Mesothelial cell of epicardium (in vitro differentiated cells): ENCODE results near the gene PLAAT3. TPM values are rescaled to one million over a fixed set of nuclear protein-coding genes. Genes with fewer than 3 reads are reported as not detected.
"Not testable (repeated sequence)": the region's sequence is repeated elsewhere in the genome, so short reads cannot be mapped to it uniquely, and the experiment has no call there.

Experiments
- DNase-seq, 2 experiments: peaks; one replicate each; pipeline ENCODE4 v3.0.0; 2021; ENCODE audit warnings: low spot score in 2 of 2; ENCODE audit not compliant: unreplicated experiment in 2 of 2
- H3K27ac Mint-ChIP-seq: 2 replicates; pipeline ENCODE4 v1.8.0; 2021; ENCODE audit warnings: mixed read lengths
- H3K27me3 Mint-ChIP-seq: 2 replicates; pipeline ENCODE4 v1.8.0; 2021; ENCODE audit warnings: low read depth, mixed read lengths
- H3K36me3 Mint-ChIP-seq: 2 replicates; pipeline ENCODE4 v1.8.0; 2021; ENCODE audit warnings: mixed read lengths
- H3K4me1 Mint-ChIP-seq: 2 replicates; pipeline ENCODE4 v1.8.0; 2021; ENCODE audit warnings: mixed read lengths
- H3K4me3 Mint-ChIP-seq: 2 replicates; pipeline ENCODE4 v1.8.0; 2021; ENCODE audit warnings: mild to moderate bottlenecking, moderate library complexity, mixed read lengths
- H3K9me3 Mint-ChIP-seq: 2 replicates; pipeline ENCODE4 v1.8.0; 2021; ENCODE audit warnings: mixed read lengths
- total RNA-seq: library from RNA; stranded (reverse); gene quantifications from 3 replicates; pipeline ENCODE4 v1.2.1, GENCODE V29; 2021
- TF ChIP-seq, protein P1 (sequence below): fragments of 200-600 bp; sonication (generic); IDR thresholded peaks from one replicate; pipeline ENCODE4 v1.5.0; 2021; ENCODE audit warnings: antibody characterized with exemption; ENCODE audit not compliant: unreplicated experiment

PLAAT3 gene
- total RNA-seq, 1 donor from 2014 or later: 1.5 TPM

DNA sequence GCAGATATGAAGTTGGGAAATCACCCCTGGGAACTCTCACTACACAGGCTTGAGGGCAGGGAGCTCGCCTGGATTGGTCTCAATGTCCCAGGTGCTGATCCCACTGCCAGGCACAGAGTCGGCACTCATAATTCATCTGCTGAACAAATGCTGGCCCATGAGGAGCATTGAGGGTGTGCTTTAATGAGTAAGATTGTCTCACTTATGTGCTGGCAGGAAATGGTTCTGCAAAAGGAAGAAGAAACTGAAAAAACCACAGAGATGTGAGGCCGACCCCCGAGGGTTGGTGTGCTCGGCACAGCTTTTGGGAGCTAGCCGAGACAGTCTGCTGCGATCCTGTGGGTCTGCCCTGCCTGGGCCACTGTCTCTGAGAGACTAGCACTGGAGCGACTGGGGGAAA, 60.5 kb downstream of the PLAAT3 start:
- Mint-ChIP-seq H3K36me3 (no peaks in the 10 kb centered on the region), H3K4me3 (no peak overlapping the region), H3K27me3 (no peaks in the 10 kb centered on the region), H3K9me3 (no peaks in the 10 kb centered on the region), H3K27ac (no peak overlapping the region), H3K4me1 (peaks cover 12% of the 10 kb centered on the region)
- TF ChIP-seq, protein P1, sequence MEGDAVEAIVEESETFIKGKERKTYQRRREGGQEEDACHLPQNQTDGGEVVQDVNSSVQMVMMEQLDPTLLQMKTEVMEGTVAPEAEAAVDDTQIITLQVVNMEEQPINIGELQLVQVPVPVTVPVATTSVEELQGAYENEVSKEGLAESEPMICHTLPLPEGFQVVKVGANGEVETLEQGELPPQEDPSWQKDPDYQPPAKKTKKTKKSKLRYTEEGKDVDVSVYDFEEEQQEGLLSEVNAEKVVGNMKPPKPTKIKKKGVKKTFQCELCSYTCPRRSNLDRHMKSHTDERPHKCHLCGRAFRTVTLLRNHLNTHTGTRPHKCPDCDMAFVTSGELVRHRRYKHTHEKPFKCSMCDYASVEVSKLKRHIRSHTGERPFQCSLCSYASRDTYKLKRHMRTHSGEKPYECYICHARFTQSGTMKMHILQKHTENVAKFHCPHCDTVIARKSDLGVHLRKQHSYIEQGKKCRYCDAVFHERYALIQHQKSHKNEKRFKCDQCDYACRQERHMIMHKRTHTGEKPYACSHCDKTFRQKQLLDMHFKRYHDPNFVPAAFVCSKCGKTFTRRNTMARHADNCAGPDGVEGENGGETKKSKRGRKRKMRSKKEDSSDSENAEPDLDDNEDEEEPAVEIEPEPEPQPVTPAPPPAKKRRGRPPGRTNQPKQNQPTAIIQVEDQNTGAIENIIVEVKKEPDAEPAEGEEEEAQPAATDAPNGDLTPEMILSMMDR: no peak
- DNase-seq: no peak

DNA sequence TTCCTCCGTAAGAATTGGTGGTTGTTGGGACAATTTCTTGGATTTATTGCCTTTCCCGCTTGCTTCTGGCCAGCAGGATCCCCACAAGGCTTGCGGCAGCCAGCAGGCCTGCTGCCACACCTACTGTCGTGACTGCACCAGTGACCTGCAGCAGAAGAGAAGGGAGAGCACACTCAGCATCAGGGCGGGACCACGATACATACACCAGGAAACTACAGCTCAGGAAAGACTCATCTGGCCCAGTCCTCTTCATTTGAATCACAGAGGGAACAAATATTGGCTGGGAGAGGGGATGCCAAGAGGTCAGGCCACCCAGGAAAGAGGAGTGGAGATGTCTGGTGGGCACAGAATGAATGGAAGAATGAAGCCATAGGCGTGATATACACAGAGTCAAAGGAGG, 61.3 kb downstream of the PLAAT3 start:
- Mint-ChIP-seq H3K4me1 (peaks cover 12% of the 10 kb centered on the region), H3K27me3 (no peaks in the 10 kb centered on the region), H3K36me3 (no peaks in the 10 kb centered on the region), H3K4me3 (no peak overlapping the region), H3K9me3 (no peaks in the 10 kb centered on the region), H3K27ac (no peak overlapping the region)
- TF ChIP-seq, protein P1: no peak
- no peak for DNase-seq

DNA sequence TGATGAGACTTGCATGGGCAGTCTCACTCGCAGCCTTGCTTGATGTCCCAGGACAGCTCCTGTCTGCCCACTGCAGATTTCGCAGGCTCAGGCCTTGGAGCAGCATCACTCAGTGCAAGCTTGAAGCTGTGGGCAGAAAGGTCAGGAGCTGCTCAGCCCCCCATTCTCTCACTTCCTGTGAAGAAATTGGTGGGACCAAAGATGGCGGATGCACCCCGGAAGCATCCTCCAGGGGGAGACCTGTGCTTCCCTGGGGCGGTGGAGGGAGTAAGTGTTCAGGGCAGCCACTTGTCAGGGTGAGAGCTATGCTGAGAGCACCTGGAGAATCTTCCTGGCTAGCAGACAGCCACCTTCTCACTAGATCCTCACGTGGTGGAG, 62.4 kb downstream of the PLAAT3 start:
- DNase-seq: no peak

DNA sequence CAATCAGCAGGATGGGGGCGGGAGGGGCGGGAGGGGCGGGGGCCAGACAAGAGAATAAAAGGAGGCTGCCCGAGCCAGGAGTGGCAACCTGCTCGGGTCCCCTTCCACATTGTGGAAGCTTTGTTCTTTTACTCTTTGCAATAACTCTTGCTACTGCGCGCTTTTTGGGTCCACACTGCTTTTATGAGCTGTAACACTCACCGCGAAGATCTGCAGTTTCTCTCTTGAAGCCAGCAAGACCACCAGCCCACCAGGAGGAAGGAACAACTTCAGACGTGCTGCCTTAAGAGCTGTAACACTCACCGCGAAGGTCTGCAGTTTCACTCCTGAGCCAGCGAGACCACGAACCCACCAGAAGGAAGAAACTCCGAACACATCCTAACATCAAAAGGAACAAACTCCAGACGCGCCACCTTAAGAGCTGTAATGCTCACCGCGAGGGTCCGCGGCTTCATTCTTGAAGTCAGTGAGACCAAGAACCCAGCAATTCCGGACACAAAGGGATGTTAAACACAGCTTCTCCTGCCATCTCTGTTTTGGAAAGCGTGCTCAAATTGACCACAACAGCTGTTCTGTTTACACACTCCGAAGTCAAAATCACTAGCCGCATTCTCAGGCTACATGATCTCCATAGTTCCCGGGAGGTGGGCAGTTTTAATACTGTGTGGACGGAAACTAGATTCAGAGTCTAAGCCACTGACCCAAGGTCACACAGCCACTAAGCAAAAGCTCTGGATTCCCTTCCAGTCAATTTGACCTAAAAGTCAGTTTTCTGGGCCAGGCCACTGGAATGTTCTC, 62.9 kb downstream of the PLAAT3 start:
- Mint-ChIP-seq H3K27ac (no peak overlapping the region), H3K27me3 (no peaks in the 10 kb centered on the region), H3K4me1 (peaks cover 7% of the 10 kb centered on the region), H3K36me3 (no peaks in the 10 kb centered on the region), H3K4me3 (no peak overlapping the region), H3K9me3 (no peaks in the 10 kb centered on the region)
- TF ChIP-seq, protein P1: no peak
- DNase-seq: no peak

More for the DNA sequence above, 62.4 kb downstream of the PLAAT3 start:
- H3K4me3 Mint-ChIP-seq: no peak overlapping the region
- no peak overlapping the region for H3K27ac Mint-ChIP-seq
- H3K27me3 Mint-ChIP-seq: no peaks in the 10 kb centered on the region
- H3K4me1 Mint-ChIP-seq: peaks cover 11% of the 10 kb centered on the region
- no peaks in the 10 kb centered on the region for H3K9me3 Mint-ChIP-seq
- TF ChIP-seq, protein P1: no peak
- no peaks in the 10 kb centered on the region for H3K36me3 Mint-ChIP-seq

DNA sequence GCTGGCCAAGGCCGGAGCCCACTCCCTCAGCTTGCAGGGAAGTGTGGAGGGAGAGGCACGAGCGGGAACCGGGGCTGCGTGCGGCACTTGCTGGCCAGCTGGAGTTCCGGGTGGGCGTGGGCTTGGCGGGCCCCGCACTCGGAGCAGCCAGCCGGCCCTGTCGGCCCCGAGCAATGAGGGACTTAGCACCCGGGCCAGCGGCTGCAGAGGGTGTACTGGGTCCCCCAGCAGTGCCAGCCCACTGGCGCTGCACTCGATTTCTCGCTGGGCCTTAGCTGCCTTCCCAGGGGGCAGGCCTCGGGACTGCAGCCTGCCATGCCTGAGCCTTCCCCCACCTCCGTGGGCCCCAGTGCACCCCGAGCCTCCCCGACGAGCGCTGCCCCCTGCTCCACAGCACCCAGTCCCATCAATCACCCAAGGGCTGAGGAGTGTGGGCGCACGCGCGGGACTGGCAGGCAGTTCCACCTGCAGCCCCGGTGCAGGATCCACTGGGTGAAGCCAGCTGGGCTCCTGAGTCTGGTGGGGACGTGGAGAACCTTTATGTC, 64.0 kb downstream of the PLAAT3 start:
- not testable (repeated sequence) for H3K36me3 Mint-ChIP-seq, H3K27me3 Mint-ChIP-seq, H3K4me3 Mint-ChIP-seq, H3K27ac Mint-ChIP-seq, H3K4me1 Mint-ChIP-seq, H3K9me3 Mint-ChIP-seq, DNase-seq

DNA sequence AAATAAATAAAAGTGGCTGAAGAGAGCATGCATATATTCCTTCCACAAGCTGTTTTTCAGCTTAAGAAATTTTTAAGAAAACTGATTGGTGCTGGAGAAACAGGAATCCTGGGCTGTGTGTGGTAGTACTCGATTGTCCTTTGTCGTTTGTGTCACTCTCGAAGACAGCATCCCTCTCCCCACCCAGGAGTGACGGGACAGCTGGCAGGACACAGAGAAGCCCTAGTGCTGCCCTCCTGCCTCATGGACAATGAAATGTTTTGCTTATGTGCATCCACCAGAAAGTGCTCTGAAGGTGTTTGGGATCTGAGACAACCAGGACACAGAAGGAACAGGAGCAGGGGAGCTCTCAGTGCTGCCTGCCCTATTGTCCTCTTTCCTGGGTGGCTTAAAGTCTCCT, 64.8 kb downstream of the PLAAT3 start:
- TF ChIP-seq, protein P1: no peak
- DNase-seq: peak in 1 of 2 experiments; percentile 11
- Mint-ChIP-seq H3K4me1 (peaks cover 4% of the 10 kb centered on the region), H3K4me3 (no peak overlapping the region), H3K27ac (no peak overlapping the region), H3K27me3 (no peaks in the 10 kb centered on the region), H3K9me3 (no peaks in the 10 kb centered on the region), H3K36me3 (no peaks in the 10 kb centered on the region)
